Inflammatory macrophage (primary cell): ENCODE results near the gene KRTAP4-3.
"Not testable (repeated sequence)": the region's sequence is repeated elsewhere in the genome, so short reads cannot be mapped to it uniquely, and the experiment has no call there.

Experiments
- DNase-seq, 2 donors: peaks; one replicate each; pipeline ENCODE4 v3.0.0-alpha.2; 2020 to 2022
- total RNA-seq, 18 experiments: gene quantifications; one replicate each; lab custom pipeline; 2026; ENCODE audit warnings: mixed read lengths in 6 of 18, inconsistent platforms in 2 of 18; lab: John Stamatoyannopoulos, UW

The KRTAP4-3 gene
- total RNA-seq: 0 to 0.03 (median 0) reads per million in 18 experiments

GRCh38 chr17:41168121-41168520, at the start of gene KRTAP4-3:
KRTAP4-3 (minus strand) TSS chr17:41168221; CDS start chr17:41168172, 49 bp downstream.
- DNase-seq: no peak

GRCh38 chr17:41215681-41216080, 47.7 kb upstream of the KRTAP4-3 start:
- no peak for DNase-seq

- no peak for DNase-seq
These were observed 44.6 kb upstream of the KRTAP4-3 start for GRCh38 chr17:41212524-41213169.

GRCh38 chr17:41211845-41212466, 43.9 kb upstream of the KRTAP4-3 start:
- DNase-seq: no peak

DNA sequence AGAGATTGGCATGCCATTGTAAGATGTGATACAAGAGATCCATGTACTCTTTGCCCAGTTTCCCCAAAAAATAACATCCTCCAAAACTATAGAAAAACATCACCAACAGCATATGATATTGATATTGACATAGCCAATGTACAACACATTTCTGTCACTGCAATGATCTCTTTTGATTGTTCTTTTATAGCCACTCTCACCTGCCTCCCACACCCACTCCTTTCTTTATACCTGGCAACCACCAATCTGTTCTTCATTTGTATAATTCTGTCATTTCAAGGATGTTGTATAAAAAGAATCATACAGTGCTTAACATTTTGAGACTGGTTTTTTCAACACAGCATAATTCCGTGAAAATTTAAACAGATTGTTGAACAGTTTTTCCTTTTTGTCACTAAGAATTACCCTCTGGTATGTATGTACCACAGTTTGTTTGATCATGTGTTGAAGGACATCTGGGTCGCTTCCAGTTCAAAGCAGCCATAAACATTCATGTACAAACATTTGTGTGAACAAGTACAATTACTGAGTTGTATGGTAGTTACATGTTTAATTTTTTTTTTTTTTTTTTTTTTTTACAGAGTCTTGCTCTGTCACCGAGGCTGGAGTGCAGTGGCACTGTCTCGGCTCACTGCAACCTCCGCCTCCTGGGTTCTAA, 31.5 kb upstream of the KRTAP4-3 start:
- DNase-seq: no peak

GRCh38 chr17:41196068-41196467, 28.0 kb upstream of the KRTAP4-3 start:
- no peak for DNase-seq

DNA sequence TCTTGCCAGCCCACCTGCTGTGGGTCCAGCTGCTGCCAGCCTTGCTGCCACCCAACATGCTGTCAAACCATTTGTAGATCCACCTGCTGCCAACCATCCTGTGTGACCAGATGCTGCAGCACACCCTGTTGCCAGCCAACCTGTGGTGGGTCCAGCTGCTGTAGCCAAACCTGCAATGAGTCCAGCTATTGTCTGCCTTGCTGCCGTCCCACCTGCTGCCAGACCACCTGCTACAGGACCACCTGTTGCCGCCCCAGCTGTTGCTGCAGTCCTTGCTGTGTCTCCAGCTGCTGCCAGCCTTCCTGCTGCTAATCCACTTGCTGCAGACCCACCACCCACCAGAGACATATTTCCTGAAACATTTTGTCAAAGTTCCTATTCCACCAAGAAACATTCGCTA, 22.3 kb upstream of the KRTAP4-3 start:
- DNase-seq: no peak

GRCh38 chr17:41189837-41190318, 21.9 kb upstream of the KRTAP4-3 start, which contains the start of gene KRTAP9-1:
KRTAP9-1 (plus strand) TSS chr17:41189887; CDS start chr17:41189887, 0 bp downstream.
- DNase-seq: not testable (repeated sequence)

- no peak for DNase-seq
These were observed 18.9 kb upstream of the KRTAP4-3 start for GRCh38 chr17:41186872-41187271.

GRCh38 chr17:41185001-41185400, 17.0 kb upstream of the KRTAP4-3 start:
- DNase-seq: no peak

DNA sequence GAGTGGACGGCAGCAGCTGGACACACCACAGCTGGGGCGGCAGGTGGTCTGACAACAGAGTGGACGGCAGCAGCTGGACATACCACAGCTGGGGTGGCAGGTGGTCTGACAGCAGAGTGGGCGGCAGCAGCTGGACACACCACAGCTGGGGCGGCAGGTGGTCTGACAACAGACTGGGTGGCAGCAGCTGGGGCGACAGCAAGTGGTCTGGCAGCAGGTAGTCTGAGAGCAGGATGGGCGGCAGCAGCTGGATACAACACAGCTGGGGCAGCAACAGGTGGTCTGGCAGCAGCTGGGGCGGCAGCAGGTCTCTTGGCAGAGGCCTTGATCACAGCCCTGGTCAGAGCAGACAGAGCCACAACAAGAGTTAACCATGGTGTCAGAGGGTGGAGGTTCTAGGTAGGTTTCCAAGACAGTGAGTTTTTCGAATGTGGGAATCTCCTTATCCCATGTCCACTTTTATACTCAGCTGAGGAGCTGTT, 16.5 kb upstream of the KRTAP4-3 start, which contains the start of gene KRTAP4-1:
KRTAP4-1 (minus strand) TSS at position 432 of the 482 bp plus-strand sequence; CDS start at position 375, 57 bp downstream.
- DNase-seq: no peak

DNA sequence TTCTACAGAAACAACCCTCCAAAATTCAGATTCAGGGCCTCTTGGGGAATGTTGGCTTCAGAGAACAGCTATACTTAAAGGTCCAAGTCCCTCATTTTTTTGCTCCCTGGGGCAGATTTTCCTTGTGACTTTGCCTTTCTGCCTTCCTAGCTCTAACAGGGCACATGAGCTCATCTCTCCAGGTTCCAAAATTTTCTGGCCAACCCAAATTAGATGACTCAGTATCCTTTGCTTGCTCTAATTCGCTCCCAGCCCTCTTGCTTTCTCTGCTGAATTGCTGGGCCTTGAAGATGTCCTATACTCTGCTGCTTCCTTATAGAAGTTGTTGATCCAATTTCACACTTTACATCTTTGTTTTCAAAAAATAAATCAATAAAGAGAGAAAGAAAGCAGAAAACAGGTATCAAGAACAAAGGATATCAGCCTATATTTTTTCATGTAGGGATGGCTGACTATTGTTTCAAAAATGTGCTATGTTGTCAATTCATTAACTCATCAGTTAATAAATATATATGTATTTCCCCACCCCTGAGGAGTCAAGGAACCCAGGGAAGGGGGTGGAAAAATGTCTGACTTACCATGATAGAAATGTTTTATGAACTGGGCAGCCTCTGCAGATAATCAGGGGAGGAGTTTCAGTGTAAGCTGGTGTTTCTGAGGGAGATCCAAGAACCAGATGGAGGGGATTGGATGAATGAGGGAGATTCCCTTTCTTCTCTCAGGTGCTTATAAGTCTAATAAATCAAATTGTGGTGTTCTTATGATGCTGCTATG, 11.0 kb upstream of the KRTAP4-3 start:
- DNase-seq: no peak

DNA sequence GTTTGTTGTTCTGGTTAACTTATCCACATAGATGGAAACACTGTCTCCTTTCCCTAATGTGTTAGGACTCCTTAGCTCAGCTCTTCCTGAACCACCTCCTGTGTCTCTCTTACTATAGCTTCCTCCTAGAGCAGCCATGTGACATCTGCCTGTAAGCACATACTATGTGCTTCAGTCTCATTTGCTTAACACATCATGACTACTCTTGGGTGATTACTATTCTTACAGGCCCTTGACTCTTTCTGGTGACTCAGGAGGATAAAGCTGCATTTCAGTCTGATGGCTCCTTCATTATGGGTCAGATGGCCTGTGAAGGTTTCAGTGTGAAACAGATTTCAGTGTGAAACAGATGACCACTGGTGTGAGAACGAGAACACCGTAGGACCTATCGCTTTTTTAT, 10.3 kb upstream of the KRTAP4-3 start:
- peak; percentile 59 to 69 for DNase-seq

DNA sequence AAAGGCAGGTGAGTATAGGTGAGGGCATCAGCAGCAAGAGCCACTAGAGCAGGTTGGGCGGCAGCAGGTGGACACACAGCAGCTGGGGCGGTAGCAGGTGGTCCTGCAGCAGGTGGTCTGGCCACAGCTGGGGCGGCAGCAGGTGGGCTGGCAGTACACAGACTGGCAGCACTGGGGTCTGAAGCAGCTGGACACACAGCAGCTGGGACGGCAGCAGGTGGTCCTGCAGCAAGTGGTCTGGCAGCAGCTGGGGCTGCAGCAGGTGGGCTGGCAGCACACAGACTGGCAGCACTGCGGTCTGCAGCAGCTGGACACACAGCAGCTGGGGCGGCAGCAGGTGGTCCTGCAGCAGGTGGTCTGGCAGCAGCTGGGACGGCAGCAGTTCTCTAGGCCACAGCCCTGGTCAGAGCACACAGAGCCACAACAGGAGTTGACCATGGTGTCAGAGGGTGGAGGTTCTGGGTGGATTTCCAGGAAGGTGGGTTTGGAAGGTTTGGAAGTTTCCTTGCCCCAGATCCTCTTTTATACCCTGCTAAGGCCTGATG, 9.8 kb upstream of the KRTAP4-3 start, which contains the start of gene KRTAP4-2:
KRTAP4-2 (minus strand) TSS at position 495 of the 545 bp plus-strand sequence; CDS start at position 438, 57 bp downstream.
- no peak for DNase-seq

- peak; percentile 12 to 23 for DNase-seq
These were observed 8.8 kb upstream of the KRTAP4-3 start for GRCh38 chr17:41176744-41177387.

DNA sequence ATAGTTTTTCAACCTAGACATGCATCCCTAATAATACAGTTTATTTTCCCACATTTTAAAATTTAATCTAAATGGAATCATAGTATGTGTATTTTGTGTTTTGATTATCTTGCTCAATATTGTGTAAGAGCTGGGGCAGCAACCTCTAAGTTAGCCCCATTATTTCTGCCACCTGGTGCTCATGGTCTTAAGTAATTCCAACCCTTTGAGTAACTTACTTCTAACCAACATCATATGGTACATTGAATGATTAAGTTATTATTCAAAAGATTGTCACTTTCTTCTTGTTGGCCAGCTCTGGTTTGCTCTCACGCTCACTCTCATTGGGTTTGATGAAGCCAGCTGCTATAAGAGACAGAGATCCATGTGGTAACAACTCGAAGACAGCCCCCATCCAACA, 3.9 kb upstream of the KRTAP4-3 start:
- no peak for DNase-seq

- no peak for DNase-seq
These were observed 460 bp downstream of the KRTAP4-3 start for GRCh38 chr17:41167561-41167960.

DNA sequence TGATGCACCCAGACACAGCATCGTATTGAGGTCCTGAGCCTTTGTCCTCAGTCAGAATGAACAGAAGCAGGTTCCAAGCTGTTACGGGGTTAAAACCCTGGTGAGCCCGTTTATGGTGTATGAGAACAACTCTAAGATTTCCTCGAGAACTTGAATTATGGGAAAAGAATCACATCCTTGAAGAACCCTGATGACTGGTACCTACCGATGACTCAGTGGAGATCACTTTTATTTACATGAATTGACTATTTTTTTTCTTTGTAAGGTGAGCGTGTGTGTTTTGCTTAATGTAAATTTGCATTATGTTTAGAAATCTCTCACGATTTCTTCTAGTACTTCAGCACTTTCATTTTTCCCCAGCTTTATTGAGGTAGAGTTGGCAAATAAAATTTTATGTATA, 4.2 kb downstream of the KRTAP4-3 start:
- DNase-seq: no peak

DNA sequence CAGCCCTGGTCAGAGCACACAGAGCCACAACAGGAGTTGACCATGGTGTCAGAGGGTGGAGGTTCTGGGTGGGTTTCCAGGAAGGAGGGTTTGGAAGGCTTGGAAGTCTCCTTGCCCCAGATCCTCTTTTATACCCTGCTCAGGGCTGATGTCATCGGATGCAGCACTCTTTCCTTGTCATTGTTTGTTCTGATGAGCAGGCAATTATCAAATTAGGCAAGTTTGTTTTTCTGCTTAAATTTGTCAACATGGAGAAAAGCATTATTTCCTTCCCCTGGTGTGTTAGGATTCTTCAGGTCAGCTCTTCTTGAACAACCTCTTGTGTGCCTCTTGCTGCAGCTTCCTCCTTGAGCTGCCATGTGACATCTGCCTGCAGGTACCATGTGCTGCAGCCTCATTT, 7.4 kb downstream of the KRTAP4-3 start, which contains the start of gene KRTAP4-4:
KRTAP4-4 (minus strand) TSS at position 101 of the 400 bp plus-strand sequence; CDS start at position 44, 57 bp downstream.
- no peak for DNase-seq

DNA sequence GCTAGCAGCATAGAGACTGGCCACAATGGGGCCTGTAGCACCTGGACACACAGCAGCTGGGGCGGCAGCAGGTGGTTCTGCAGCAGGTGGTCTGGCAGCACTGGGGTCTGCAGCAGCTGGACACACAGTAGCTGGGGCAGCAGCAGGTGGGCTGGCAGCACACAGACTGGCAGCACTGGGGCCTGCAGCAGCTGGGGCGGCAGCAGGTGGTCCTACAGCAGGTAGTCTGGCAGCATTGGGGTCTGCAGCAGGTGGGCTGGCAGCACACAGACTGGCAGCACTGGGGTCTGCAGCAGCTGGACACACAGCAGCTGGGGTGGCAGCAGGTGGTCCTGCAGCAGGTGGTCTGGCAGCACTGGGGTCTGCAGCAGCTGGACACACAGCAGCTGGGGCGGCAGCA, 7.8 kb downstream of the KRTAP4-3 start:
- not testable (repeated sequence) for DNase-seq

GRCh38 chr17:41153856-41154255, 14.2 kb downstream of the KRTAP4-3 start:
- DNase-seq: peak in 1 of 2 donors; percentile 11
